KG1 (cell line): ENCODE data around the gene RGMB.
"Not testable (repeated sequence)": the region's sequence is repeated elsewhere in the genome, so short reads cannot be mapped to it uniquely, and the experiment has no call there.

Source experiments
- DNase-seq: peaks from one replicate; lab custom pipeline; 2025; lab: John Stamatoyannopoulos, UW

Gene RGMB, protein sequence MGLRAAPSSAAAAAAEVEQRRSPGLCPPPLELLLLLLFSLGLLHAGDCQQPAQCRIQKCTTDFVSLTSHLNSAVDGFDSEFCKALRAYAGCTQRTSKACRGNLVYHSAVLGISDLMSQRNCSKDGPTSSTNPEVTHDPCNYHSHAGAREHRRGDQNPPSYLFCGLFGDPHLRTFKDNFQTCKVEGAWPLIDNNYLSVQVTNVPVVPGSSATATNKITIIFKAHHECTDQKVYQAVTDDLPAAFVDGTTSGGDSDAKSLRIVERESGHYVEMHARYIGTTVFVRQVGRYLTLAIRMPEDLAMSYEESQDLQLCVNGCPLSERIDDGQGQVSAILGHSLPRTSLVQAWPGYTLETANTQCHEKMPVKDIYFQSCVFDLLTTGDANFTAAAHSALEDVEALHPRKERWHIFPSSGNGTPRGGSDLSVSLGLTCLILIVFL

DNA sequence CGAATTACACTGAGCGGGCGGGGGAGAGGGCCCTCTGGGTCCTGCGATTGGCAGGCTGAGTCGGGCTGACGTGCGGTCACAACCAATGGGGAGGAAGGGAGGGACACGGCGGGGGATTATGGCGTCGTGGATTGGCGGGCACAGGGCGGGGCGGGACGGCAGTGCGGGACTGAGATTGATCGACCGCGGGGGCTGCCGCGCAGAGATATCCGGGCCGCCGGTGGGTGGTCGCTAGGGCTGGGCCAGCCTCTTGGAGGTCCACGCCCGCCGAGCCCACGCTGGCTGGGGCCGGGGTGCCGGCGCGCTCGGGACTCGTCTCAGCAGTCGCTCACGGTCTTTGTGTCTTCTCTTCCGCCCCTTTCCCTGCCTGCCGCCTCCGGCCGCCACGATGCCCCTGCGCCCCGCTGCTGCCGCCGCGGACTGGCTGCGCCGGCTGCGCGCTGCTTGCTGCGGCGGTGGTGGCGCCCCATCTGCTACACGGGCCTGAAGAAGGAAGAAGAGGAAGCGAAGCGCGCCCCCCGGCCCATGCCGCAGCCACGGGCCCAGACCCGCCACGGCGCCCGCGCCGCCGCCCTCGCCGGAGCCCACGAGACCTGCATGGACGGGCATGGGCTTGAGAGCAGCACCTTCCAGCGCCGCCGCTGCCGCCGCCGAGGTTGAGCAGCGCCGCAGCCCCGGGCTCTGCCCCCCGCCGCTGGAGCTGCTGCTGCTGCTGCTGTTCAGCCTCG is at the start of gene RGMB:
RGMB (plus strand) TSS at position 200 of the 728 bp plus-strand sequence; CDS start at position 608, 408 bp downstream.
- no peak for DNase-seq

DNA sequence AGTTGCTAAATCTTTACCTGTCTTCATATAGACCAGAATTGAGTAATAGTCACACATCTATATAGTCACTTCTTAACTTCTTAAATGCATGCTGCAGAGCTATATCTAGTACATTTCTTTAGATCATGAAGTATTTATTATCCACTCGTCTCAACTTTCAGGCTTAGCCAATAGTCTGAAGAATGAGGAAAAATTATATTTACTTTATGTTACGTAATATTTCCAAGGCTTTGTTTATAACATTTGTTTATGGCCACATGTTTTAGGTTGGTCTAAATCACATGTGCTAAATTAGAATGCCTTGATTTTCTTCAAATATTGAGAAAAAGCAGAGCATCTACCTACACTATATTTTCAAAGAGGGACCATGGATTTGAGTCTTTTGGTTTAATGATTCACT is 47.2 kb upstream of the RGMB start:
- no peak for DNase-seq

DNA sequence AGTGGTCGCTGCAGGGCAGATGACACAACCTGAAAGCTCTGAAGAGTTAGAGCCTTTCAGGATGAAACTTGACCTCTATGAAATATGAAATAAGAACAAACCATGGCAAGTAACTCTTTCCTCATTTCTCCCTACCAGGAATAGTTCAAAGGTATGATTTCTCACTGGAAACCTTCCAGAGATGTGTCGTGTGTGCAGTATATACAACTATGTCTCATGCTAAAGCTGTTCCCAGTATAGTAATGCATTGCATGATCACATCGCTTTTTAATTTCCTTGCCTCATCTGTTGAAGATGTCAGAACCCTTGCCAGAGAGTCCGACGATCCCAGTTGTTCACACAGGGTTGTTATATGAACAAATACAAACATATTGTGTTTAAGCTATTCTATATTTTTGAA is 45.8 kb upstream of the RGMB start:
- DNase-seq, result no peak

DNA sequence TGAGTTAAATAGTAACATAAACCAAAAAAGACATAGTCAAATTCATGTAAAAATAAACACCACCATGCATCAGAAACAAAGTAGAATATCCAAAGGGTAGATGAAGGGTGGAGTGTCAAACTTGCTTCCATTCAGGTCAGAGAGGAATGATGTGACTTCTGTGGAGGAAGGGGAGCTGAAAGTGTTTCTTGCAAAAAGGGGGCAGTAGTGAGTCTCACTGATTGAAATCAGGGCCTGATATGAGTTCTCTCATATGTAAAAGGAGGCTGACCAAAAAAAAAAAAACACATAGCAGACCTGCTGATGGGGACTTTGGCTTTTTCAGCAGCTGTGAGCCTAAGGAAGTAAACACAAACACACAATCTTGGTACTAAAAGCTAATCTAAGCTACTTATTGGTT is 38.8 kb upstream of the RGMB start:
- no peak for DNase-seq

DNA sequence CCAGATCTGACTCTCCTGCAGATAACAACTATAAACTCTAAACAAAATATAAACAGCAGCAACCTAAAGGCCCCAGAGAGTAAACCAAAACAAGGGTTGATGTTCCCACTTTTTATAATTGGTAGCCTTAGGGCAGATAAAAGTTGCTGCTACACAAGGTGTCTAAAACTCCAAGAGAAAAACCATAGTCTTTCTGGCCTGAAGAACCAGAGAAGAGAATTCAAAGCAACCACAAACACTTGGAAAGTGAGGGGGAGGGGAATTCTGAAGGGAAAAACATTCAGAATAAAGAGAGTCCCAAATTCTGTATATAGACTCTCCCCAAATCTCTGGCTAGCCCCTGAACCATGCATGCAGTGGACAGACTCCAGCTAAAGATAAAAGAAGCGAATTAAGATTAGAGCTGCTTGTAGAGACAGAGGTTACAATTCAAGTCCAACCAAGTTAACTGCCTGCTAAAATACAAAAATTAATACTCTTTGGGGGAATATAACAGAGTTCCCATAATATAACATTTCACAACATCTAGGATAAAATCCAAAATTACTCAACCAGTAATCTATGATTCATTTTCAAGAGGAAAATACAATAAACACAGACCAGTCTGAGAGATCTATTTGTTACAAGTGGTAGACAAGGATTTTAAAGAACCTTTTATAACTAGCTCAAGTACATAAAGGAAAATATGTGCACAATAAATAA is 37.5 kb upstream of the RGMB start:
- DNase-seq, result no peak

DNA sequence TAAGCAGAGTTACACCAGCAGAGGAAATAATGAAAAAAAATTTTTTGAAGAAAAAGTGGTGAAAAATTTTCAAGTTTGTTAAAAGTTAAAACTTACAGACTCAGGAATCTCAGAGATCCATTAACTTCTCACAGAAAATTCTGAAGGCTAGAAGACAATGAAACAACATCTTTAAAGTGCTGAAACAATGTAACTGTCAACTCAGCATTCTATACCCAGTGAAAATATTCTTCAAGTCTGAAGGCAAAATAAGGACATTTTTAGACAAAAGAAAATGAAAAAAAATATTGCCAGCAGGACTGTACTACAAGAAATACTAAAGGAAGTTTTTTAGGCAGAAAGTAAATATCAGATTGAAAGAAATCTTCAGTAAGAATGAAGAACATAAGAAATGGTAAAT is 36.7 kb upstream of the RGMB start:
- no peak for DNase-seq

DNA sequence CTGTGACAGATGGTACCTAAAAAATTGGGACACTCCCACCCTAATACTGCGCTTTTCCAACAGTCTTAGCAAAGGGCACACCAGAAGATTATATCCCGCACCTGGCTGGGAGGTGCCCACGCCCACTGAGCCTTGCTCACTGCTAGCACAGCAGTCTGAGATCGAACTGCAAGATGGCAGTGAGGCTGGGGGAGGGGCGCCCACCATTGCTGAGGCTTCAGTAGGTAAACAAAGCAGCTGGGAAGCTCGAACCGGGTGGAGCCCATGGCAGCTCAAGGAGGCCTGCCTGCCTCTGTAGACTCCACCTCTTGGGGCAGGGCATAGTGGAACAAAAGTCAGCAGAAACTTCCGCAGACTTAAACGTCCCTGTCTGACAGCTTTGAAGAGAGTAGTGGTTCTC is 36.0 kb upstream of the RGMB start:
- DNase-seq, result not testable (repeated sequence)

DNA sequence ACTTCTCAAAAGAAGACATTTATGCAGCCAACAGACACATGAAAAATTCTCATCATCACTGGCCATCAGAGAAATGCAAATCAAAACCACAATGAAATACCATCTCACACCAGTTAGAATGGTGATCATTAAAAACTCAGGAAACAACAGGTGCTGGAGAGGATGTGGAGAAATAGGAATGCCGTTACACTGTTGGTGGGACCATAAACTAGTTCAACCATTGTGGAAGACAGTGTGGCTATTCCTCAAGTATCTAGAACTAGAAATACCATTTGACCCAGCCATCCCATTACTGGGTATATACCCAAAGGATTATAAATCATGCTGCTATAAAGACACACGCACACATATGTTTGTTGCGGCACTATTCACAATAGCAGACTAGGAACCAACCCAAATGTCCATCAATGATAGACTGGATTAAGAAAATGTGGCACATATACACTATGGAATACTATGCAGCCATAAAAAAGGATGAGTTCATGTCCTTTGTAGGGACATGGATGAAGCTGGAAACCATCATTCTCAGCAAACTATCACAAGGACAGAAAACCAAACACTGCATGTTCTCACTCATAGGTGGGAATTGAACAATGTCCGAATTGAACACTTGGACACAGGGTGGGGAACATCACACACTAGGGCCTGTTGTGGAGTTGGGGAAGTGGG is 34.8 kb upstream of the RGMB start:
- DNase-seq, result not testable (repeated sequence)

DNA sequence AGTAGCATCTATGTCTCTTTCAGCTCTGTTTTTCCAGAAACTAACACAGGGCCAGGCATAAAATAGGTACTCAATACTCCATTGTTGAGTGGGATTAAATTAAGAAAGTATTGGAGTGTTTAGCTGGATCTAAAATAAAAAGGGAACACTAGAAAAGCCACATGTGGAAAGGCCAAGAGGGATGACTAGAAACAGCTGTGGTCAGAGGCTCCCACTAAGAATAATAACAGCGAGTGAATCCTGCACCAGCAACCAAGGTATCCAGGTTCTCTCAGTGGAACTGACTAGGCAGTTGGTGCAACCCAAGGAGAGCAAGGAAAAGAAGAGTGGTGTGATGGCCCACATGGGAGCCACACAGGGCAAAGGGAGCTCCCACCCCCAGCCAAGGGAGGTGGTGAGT is 31.5 kb upstream of the RGMB start:
- DNase-seq, result no peak

DNA sequence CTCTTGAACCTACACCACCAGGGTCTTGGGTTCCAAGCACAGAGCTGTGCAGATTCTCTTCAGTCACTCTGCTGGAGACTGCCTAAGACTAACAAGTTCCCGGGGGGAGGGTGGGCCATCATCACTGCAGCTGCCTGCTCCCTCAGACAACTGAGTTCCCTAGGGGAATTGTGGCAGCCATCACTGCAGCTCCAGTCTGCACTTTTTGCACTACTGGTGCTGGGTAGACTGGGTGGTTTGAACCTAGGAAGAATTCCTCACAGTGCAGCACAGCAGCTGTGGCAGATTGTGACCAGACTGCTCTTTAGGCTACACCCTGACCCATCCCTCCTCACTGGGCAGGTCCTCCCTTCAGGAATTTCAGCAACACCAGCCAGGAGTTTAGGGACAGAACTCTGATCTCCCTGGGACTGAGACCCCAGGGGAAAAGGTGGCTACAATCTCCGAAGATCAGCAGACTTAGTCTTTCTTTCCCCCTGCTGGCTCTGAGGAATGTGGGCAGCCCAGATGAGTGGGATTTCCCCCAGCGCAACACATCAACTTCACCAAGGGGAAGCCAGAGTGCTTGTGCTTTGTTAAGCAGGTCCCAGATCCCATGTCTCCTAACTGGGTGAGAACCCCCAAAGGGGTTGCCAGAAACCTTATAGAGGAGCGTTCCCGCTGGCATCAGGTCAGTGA is 30.9 kb upstream of the RGMB start:
- DNase-seq, result no peak

DNA sequence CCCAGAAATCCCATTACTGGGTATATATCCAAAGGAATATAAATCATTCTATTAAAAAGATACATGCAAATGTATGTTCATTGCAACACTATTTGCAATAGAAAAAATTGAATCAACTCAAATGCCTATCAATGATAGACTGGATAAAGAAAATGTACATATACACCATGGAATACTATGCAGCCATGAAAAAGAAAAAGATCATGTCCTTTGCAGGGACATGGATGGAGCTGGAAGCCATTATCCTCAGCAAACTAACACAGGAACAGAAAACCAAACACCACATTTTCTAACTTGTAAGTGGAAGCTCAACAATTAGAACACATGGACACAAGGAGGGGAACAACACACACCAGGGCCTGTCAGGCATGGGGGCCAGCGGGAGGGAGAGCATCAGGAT is 25.2 kb upstream of the RGMB start:
- DNase-seq, result not testable (repeated sequence)

DNA sequence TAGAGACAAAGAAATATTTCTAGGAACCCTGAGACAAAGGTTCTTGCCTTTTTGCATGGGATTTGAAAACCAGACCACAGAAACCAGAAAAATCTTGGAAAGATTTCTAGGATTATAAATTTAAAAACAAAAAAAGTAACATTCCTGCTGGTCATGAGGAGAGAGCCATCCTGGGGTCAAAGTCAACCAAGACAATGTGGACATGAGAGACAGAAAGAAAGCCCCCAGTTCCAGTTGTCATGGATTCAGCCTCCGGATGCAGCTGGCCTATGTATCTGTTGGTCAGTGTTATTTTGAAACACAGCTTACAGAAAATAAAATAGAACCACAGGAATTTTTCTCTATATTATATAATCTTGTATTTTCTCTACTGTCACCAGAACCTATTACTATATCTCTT is 24.4 kb upstream of the RGMB start:
- DNase-seq, result no peak

DNA sequence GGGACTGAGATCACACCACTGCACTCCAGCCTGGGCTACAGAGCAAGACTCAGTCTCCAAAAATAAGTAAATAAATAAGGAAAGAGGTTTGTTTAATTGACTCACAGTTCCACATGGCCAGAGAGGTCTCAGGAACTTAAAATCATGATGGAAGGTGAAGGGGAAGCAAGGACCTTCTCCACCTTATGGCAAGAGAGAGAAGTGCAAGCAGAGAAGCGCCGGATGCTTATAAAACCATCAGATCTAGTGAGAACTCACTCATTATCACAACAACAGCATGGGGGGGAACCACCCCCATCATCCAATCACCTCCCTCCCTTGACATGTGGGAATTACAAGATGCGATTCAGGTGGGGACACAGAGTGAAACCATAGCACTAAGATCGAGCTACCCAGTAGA is 22.8 kb upstream of the RGMB start:
- DNase-seq, result no peak

DNA sequence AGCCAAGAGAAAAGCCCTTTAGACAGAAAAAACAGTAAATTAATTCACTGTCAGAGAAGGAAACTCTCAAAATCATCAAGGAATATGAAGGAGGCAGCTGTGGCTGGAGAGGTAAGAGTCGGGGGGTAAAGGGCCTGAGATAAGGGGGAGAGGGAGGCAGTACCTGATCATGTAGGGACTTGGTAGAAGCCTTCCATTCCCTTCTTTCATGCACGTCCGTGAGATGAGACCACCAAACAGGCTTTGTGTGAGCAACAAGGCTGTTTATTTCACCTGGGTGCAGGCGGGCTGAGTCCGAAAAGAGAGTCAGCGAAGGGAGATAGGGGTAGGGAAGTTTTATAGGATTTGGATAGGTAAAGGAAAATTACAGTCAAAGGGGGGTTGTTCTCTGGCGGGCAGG is 21.1 kb upstream of the RGMB start:
- DNase-seq, result not testable (repeated sequence)

DNA sequence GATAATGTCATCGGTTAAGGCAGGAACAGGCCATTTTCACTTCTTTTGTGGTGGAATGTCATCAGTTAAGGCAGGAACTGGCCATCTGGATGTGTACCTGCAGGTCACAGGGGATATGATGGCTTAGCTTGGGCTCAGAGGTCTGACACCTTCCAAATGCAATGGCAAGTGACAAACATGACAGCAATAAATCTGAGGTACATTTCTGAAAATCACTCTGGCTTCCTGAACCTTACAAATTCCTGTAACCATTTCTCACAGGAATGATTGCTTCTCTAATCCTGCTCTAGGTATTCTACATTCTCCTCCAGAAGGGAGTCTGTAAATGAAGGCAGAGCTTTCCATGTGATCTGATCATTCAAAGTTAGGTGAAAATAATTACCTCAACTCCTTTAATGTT is 20.7 kb upstream of the RGMB start:
- DNase-seq, result not testable (repeated sequence)

DNA sequence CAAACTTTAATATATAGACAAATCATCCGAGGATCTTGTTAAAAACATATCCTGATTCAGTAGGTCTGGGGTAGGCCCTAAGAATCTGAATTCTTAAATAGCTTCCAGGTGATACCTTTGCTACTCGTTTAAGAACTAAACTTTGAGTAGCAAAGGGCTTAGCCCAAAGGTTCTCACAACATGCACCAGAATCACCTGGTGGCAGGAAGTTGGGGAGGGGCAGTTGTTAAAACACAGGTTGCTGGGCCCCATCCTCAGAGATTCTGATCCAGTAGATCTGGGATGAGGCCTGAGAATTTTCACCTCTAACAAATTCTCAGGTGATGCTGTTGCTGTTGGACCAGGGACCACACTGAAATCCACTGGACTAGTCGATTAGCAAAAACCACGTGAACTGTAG is 20.0 kb upstream of the RGMB start:
- DNase-seq, result no peak

DNA sequence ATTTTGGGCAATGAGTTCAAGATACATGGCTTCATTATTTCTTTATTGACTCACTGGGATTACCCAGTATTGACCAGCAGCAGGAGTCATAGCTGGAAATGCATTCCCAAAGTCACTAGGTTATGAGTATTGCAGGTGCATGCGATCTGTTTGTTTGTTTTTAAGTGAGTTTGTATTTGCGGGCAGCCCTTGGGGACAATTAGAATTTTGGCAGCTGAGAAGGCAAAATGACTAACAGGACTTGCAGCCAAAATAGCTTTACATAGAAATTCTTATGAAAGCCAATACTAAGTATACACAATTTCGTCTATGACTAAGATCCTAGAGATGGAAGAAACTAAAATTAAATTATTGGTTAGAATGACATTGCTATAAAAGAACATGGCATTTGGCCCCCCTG is 18.1 kb upstream of the RGMB start:
- no peak for DNase-seq

DNA sequence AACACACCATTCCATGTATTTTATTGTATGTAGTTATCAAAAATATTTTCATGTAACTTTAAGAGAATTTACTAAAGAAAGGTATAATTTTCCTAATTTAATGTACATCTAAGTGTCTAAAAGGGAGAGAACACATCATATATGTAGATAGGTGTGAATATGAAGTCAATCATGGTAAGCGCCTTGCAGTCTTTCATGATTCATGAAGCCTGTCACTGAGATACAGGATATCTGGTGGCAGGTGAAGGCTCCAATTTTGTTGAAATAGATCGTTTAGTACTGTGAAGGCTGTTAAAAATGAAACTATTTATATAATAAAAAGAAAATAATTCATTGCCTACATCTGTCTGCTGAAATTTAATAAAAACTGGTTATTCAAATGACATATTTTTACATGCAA is 15.5 kb upstream of the RGMB start:
- no peak for DNase-seq

DNA sequence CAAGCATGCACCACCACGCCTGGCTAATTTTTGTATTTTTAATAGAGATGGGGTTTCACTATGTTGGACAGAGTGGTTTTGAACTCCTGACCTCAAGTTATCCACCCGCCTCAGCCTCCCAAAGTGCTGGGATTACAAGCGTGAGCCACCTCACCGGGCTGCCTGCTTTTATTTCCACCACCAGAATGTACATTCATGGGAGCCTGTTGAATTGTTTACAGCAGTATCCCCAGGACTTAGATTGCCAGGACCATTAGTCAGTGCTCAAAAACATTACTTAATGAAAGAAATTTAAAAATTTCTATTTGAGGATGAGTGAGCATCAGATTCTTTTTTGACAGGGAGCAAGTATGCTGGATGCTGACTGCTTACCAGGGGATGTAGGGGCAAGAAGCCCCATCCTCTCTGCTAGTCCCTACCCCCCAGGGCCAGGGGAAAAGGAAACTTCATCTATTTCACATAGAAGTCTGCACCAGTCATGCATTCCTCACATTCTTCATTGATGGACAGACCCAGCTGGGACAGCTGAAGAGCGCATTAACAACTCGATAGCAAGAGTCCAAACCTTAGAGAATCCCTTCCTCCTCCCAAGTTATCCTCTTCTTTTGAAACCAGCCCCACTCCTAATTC is 10.3 kb upstream of the RGMB start:
- no peak for DNase-seq

DNA sequence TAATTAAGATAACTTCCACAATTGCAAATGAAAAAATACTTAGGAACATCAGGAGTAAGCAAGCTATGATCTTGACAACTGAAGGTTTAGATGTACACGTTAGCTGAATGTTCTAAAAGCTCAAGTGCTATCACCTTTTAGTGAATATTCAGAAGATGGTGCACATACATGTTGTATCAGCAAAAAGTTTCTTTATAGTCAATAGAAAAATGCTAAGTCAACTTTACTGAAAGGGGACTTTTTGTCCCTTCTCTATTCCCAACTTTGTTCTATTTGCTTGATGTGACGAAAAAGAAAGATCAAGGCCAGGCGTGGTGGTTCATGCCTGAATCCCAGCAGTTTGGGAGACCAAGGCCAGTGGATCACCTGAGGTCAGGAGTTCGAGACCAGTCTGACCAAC is 7.6 kb upstream of the RGMB start:
- no peak for DNase-seq

DNA sequence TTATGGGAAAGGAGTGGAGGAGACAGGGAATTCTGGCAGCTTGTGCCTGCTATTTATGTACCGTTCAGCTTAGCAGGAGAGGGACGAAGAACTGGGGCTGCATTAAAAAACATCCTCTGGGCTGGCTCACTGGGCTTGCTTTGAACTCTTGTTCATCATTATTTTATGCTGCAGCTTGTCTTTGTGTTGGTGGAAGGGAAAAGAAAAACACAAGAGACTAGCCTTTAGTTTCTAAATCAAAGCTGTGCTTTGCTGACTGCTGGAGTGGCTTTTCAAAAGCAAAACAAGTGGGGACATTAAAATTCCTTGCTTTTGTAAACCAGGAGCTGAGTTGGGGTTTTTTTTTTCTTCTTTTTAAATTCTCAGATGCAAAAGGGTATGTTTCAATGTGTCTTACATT is 5.9 kb upstream of the RGMB start:
- DNase-seq, result no peak
